BLaER1 treated with 17β-estradiol and CSF1 and Interleukin-3, amounts not matched to agents 10 nM and 100 nM (cell line): ENCODE measurements around the gene SNRNP48.

Experiments
- H3K27ac ChIP-seq, 11 experiments: shearing (Covaris generic); formaldehyde crosslinking; 2 replicates each; pipeline ENCODE4 v1.8.1; 2022
- H3K27me3 ChIP-seq, 11 experiments: shearing (Covaris generic); formaldehyde crosslinking; 2 replicates each; pipeline ENCODE4 v1.8.1; 2022
- H3K36me3 ChIP-seq, 11 experiments: shearing (Covaris generic); formaldehyde crosslinking; 2 replicates each; pipeline ENCODE4 v1.8.1; 2022
- H3K4me1 ChIP-seq, 10 experiments: shearing (Covaris generic); formaldehyde crosslinking; 2 replicates each; pipeline ENCODE4 v1.8.1; 2022
- H3K4me2 ChIP-seq, 11 experiments: shearing (Covaris generic); formaldehyde crosslinking; 2 replicates each; pipeline ENCODE4 v1.8.1; 2022
- H3K4me3 ChIP-seq, 10 experiments: shearing (Covaris generic); formaldehyde crosslinking; 2 replicates each; pipeline ENCODE4 v1.8.1; 2022
- H3K9ac ChIP-seq, 11 experiments: shearing (Covaris generic); formaldehyde crosslinking; 2 replicates each; pipeline ENCODE4 v1.8.1; 2022
- H3K9me3 ChIP-seq, 11 experiments: shearing (Covaris generic); formaldehyde crosslinking; replicated peaks in 1 of 11; 2 replicates each; pipeline ENCODE4 v1.8.1; 2022
- H4K20me1 ChIP-seq, 11 experiments: shearing (Covaris generic); formaldehyde crosslinking; 2 replicates each; pipeline ENCODE4 v1.8.1; 2022
- Cebpa-rat ChIP-seq, 11 experiments: shearing (Covaris generic); IDR thresholded peaks; 2 replicates each; pipeline ENCODE4 v1.8.1; 2022

SNRNP48 gene

DNA sequence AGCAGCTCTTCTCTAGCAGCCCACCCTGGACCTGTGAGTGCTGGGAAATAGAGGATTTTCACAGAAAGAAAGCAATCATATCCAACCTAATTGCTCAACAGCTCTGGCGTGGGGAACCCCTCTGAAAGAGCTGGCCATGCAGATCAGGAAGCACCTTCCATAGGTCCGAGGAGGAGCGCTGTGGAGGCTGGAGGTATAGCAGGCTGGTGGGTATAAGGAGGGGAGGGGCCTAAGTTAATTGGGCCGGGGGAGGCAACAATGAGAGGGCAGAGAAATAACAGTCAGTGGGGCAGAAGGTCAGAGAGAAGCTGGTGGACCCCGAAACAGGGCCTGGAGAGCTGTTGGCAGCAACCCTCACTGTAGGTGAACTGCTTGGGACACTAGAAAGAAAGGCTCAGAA is 40.8 kb downstream of the SNRNP48 start:
- Histone ChIP-seq H3K9ac (no peak overlapping the region), H3K36me3 (no peaks in the 10 kb centered on the region), H3K27me3 (no peaks in the 10 kb centered on the region), H3K4me2 (no peak overlapping the region), H3K4me3 (no peak overlapping the region), H4K20me1 (no peaks in the 10 kb centered on the region), H3K27ac (no peak overlapping the region), H3K9me3 (0 out of 22 replicates have a peak, but pooled peaks cover 0 to 5% (median 0%) of the 10 kb centered on the region in 11 experiments), H3K4me1 (no peaks in the 10 kb centered on the region)
- no peak for TF ChIP-seq Cebpa-rat (IDR thresholded peaks at IDR 0.05)

DNA sequence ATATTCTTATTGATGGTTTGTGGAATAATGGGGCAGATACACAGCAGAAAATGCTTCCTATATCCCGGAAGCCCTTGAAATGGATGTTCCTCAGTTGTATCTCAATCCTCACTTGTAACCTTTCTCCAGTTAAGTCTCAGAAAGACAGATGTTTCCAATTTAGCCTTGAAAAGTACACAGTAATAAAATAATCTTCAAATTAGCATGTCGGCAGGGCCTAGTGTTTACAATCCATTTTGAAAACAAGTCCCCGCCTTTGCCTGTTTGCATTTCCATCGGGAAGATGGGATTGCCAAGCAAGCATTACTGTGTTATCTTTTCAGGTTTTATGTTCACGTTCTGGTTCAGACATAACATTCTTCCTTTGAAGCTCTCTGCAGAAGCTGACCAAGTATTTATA is 41.5 kb downstream of the SNRNP48 start:
- Histone ChIP-seq H3K36me3 (no peaks in the 10 kb centered on the region), H3K4me2 (no peak overlapping the region), H3K9me3 (0 out of 22 replicates have a peak, but pooled peaks cover 0 to 5% (median 0%) of the 10 kb centered on the region in 11 experiments), H3K9ac (no peak overlapping the region), H4K20me1 (no peaks in the 10 kb centered on the region), H3K27ac (no peak overlapping the region), H3K27me3 (no peaks in the 10 kb centered on the region), H3K4me1 (no peaks in the 10 kb centered on the region), H3K4me3 (no peak overlapping the region)
- no peak for TF ChIP-seq Cebpa-rat (IDR thresholded peaks at IDR 0.05)

DNA sequence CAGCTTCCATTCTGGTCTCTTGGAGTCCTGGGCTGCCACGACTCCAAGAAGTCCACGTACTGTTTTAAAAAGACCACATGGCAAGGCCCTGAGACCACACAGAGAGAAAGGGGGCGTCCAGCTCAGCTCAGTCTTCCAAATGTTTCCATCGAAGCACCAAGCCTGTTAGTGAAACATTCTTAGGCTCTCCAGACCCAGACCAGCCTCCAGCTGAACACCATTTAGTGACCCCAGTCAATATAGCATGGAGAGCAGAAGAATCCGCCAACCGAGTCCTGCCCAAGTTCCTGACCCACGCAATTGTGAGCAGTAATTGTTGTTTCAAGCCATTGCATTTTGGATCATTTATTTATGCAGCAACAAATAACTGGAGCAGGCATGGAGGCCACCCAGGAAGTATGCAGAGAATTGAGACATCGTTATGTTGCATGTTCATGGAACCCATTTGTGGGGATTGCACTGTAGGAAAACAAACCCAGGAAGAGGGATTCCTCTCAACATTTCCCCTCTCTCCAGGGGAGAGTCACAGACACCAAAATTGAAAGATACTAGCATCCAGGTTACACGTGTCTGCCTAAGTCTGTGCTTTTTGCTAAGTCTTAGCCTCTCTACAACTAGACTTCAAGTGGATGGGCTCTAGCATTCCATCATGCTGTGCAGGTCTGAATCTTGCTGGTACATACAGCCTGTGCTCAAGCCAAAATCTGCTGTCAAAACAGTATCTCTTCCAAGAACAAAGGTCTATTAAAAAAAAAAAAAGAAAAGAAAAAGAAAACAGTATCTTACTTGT is 42.7 kb downstream of the SNRNP48 start:
- Histone ChIP-seq H3K9me3 (0 out of 22 replicates have a peak, but pooled peaks cover 0 to 5% (median 0%) of the 10 kb centered on the region in 11 experiments), H3K4me2 (no peak overlapping the region), H3K36me3 (no peaks in the 10 kb centered on the region), H3K4me3 (no peak overlapping the region), H3K27me3 (no peaks in the 10 kb centered on the region), H3K27ac (no peak overlapping the region), H3K4me1 (no peaks in the 10 kb centered on the region), H4K20me1 (no peaks in the 10 kb centered on the region), H3K9ac (no peak overlapping the region)
- TF ChIP-seq Cebpa-rat (IDR thresholded peaks at IDR 0.05) = no peak

DNA sequence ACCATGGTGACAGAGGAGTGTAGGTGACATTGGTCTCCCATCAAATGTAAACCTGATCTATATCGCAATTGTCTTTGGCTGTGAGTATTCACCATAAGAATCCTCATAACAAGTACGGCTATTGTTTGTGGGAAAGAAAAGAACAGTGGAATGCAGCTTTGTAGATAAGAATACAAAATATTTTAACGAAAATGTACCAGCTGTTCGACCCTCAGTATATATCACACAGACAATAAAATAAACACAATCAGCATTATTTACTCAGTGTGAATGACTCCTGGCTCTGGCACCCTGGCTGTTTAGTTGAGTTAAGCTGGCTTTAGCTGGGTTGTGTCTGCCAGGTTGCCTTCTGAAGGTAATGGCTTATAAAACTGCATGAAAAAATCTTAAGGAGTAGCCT is 43.4 kb downstream of the SNRNP48 start:
- H3K36me3 ChIP-seq = no peaks in the 10 kb centered on the region
- TF ChIP-seq Cebpa-rat (IDR thresholded peaks at IDR 0.05) = no peak

DNA sequence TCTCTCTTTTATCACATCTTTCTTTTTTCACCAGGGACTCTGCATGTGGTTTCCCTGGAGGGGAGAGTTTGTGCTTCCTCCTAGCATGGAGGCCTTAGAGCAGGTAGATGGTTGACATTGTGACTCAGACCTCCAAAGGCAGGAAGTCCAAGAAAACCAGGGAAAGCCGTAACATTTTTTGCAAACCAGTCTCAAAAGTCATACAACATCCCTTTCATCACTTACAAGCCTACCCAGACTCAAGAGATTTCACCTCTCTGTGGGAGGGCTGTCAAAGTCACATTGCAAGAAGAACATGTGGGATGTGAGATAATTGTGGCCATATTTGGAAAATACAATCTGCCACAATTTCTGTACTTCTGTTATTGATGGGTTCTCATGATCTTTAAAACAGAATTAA is 46.2 kb downstream of the SNRNP48 start:
- H3K4me2 ChIP-seq = no peak overlapping the region
- no peak overlapping the region for H3K9ac ChIP-seq
- H3K27me3 ChIP-seq = no peaks in the 10 kb centered on the region
- H3K9me3 ChIP-seq = 0 out of 22 replicates have a peak, but pooled peaks cover 0 to 5% (median 0%) of the 10 kb centered on the region in 11 experiments
- H4K20me1 ChIP-seq = no peaks in the 10 kb centered on the region
- H3K36me3 ChIP-seq = no peaks in the 10 kb centered on the region
- no peak overlapping the region for H3K27ac ChIP-seq
- H3K4me3 ChIP-seq = no peak overlapping the region
- no peaks in the 10 kb centered on the region for H3K4me1 ChIP-seq
- no peak for TF ChIP-seq Cebpa-rat (IDR thresholded peaks at IDR 0.05)

More for the DNA sequence above, 43.4 kb downstream of the SNRNP48 start:
- Histone ChIP-seq H3K9me3 (0 out of 22 replicates have a peak, but pooled peaks cover 0 to 5% (median 0%) of the 10 kb centered on the region in 11 experiments), H3K27me3 (no peaks in the 10 kb centered on the region), H3K27ac (no peak overlapping the region), H3K9ac (no peak overlapping the region), H3K4me3 (no peak overlapping the region), H3K4me2 (no peak overlapping the region), H4K20me1 (no peaks in the 10 kb centered on the region), H3K4me1 (no peaks in the 10 kb centered on the region)

DNA sequence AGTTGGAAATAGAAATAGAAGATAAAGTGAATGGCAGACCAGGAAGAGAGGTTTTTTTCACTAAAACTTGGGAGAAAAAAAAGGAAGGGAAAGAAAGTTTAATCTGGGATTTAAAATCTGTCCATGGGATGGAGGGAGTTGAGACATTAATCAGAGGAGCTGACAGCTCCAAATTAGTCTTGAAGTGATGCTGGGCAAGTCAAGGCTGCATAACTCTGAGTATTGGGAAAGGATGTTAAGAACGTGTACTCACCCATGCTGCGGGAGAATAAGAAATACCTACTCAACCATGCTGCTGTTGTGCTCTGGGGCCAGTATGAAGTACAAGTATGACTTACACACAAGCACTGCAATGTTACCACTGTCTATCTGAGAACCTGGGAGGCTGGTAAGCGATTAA is 47.5 kb downstream of the SNRNP48 start:
- H3K4me1 ChIP-seq = no peaks in the 10 kb centered on the region

GRCh38 chr6:7639427-7639826 is 49.4 kb downstream of the SNRNP48 start:
- H3K4me1 ChIP-seq = no peaks in the 10 kb centered on the region
- H3K36me3 ChIP-seq = no peaks in the 10 kb centered on the region
- H3K9me3 ChIP-seq = 0 out of 22 replicates have a peak, but pooled peaks cover 0 to 5% (median 0%) of the 10 kb centered on the region in 11 experiments
- no peaks in the 10 kb centered on the region for H3K27me3 ChIP-seq
- no peaks in the 10 kb centered on the region for H4K20me1 ChIP-seq
- no peak overlapping the region for H3K9ac ChIP-seq
- no peak overlapping the region for H3K4me3 ChIP-seq
- H3K27ac ChIP-seq = no peak overlapping the region
- no peak overlapping the region for H3K4me2 ChIP-seq
- TF ChIP-seq Cebpa-rat (IDR thresholded peaks at IDR 0.05) = no peak

More for the DNA sequence above, 47.5 kb downstream of the SNRNP48 start:
- Histone ChIP-seq H3K4me3 (no peak overlapping the region), H3K9me3 (0 out of 22 replicates have a peak, but pooled peaks cover 0 to 5% (median 0%) of the 10 kb centered on the region in 11 experiments), H3K27me3 (no peaks in the 10 kb centered on the region), H3K36me3 (no peaks in the 10 kb centered on the region), H3K9ac (no peak overlapping the region), H3K27ac (no peak overlapping the region), H4K20me1 (no peaks in the 10 kb centered on the region), H3K4me2 (no peak overlapping the region)
- no peak for TF ChIP-seq Cebpa-rat (IDR thresholded peaks at IDR 0.05)

GRCh38 chr6:7640016-7640415 is 50.0 kb downstream of the SNRNP48 start:
- H3K4me2 ChIP-seq = no peak overlapping the region
- H3K9ac ChIP-seq = no peak overlapping the region
- no peaks in the 10 kb centered on the region for H3K36me3 ChIP-seq
- no peaks in the 10 kb centered on the region for H4K20me1 ChIP-seq
- no peak for TF ChIP-seq Cebpa-rat (IDR thresholded peaks at IDR 0.05)
- H3K27ac ChIP-seq = no peak overlapping the region
- no peak overlapping the region for H3K4me3 ChIP-seq
- no peaks in the 10 kb centered on the region for H3K27me3 ChIP-seq
- 0 out of 22 replicates have a peak, but pooled peaks cover 0 to 3% (median 0%) of the 10 kb centered on the region in 11 experiments for H3K9me3 ChIP-seq
- no peaks in the 10 kb centered on the region for H3K4me1 ChIP-seq

- Histone ChIP-seq H3K4me2 (no peak overlapping the region), H3K36me3 (no peaks in the 10 kb centered on the region), H3K9me3 (no peaks in the 10 kb centered on the region), H3K27ac (no peak overlapping the region), H4K20me1 (no peaks in the 10 kb centered on the region), H3K4me1 (no peaks in the 10 kb centered on the region), H3K4me3 (no peak overlapping the region), H3K27me3 (no peaks in the 10 kb centered on the region), H3K9ac (no peak overlapping the region)
- TF ChIP-seq Cebpa-rat (IDR thresholded peaks at IDR 0.05) = no peak
Measured at GRCh38 chr6:7640607-7641577, 50.9 kb downstream of the SNRNP48 start.
